Measurements from ENCODE around the gene IRF2BP1.
A peak's percentile ranks its signal among the peaks of the same experiment; 100 is the strongest.
"Not testable (repeated sequence)": the region's sequence is repeated elsewhere in the genome, so short reads cannot be mapped to it uniquely, and the experiment has no call there.

IRF2BP1 gene

DNA sequence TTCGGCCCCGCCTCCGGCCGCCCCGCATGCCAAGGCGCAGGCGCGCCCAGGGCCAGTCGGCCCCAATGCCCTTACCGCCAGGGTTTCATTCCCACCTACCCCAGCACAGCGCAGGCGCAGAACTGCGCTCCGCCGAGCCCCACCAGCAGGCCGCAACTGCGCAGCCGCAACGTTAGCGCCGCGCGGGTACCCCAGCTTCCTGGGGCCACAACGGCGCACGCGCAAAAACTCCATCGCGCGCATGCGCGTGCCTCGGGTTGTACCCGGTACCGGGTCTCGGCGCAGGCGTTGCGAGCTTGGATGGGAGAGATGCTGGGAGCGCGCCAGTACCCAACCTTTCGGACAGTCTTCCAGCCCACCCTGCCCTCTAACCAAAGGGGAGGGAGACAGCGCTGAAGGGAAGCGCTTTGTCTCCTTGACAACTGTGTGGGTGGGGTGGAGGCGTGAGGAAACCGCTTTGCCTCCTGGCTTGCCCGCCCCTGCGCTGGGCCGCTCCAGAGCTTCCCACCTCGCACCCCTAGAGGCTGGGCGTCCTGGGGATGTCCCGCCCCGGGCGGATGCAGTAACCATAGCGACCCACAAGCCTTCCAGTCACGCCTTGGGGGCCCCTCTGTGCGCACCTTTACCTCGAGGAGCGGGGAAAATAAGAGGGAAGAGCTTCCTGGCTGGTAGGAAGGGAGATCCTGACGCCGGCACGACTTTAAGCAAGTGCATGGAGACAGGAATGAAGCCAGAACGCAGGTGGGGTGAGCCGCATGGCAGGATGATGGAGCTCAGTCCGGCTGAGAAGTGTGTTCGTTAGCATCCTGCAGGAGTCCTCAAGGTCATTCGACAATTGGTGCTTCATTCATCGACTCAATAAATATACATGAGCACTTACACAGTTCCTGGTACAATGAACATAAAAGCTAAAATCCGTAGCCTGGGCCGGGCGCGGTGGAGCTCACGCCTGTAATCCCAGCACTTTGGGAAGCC lies 17.0 kb upstream of the IRF2BP1 start:
- peak; percentile 99 for DNase-seq (ENCODE audit: low read depth in 3 of 3)

DNA sequence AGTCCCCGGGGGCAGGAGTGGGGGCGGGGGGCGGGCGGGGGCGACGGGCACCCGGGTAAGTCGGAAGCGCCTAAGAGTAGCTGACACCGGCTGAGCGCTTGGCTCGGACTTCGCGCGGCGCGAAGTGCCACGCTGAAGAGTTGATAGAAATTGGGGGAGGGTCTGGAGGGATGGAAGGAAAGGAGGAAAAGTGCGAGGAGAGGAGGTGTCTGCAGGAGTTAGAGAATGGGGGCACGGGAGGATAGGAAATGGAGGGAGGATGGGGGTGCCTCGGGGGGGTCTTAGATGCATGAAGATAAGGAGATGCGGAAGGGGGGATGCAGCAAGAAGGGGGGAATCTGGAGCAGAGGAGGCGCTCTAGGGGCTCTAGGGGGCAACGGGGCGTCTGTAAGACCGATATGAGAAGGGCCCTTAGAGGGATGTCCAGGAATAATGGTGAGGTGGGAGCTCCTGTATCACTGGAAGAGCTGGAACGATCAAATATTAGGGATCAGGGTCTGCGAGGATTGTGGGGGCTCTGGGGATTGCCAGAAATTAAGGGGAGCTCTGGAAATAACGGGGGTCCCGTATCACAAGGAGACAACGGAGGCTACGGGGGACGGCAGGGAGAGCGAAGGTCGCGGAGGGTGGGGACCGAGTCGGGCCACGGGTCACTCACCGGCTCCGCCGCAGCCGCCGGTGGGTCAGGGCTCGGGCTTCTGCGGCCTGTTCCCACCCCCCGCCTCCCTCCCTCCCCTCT lies 16.1 kb upstream of the IRF2BP1 start, which contains the start of gene MYPOP:
Gene MYPOP, minus strand, starts transcription at position 702 of the 739 bp plus-strand sequence. CDS start 840 bp downstream, outside the sequence.
- DNase-seq (ENCODE audit: low read depth in 3 of 3) = no peak

GRCh38 chr19:45901432-45901911 lies 15.5 kb upstream of the IRF2BP1 start:
- peak in 1 of 3 experiments; percentile 25 for DNase-seq (ENCODE audit: low read depth in 3 of 3)

- DNase-seq (ENCODE audit: low read depth in 3 of 3) = no peak
Observed at GRCh38 chr19:45900738-45901431, 14.9 kb upstream of the IRF2BP1 start.

DNA sequence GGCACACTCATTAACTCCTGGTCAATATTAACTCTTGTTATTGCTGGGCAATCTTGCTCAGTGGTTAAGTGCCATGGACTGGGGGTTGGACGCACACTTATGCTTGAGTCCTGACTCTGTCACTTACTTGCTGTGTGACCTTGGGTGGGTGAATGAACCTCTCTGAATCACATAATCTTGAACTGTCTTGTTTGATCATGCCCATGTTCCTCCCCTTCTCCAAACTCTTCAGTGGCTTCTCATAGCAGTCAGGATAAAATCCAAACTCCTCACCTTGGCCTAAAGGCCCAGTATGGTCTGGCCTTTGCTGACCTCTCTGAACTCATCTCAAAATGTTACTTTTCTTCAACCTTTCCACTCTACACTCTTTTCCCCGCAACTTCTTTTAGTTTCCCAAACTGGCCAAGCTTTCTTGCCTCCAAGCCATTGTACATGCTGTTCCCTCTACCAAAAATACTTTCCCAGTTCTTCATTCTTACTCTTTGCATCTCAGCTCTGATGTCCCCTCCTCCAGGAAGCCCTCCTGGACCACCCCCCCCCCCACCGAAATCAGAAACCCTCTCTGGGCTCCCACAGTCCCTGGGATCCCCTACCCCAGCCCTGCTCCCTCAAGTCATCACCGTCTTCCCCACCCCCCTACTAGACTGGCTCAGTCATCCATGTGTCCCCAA lies 14.1 kb upstream of the IRF2BP1 start:
- DNase-seq (ENCODE audit: low read depth in 3 of 3) = no peak

GRCh38 chr19:45899253-45899652 lies 13.3 kb upstream of the IRF2BP1 start:
- no peak for DNase-seq (ENCODE audit: low read depth in 3 of 3)

DNA sequence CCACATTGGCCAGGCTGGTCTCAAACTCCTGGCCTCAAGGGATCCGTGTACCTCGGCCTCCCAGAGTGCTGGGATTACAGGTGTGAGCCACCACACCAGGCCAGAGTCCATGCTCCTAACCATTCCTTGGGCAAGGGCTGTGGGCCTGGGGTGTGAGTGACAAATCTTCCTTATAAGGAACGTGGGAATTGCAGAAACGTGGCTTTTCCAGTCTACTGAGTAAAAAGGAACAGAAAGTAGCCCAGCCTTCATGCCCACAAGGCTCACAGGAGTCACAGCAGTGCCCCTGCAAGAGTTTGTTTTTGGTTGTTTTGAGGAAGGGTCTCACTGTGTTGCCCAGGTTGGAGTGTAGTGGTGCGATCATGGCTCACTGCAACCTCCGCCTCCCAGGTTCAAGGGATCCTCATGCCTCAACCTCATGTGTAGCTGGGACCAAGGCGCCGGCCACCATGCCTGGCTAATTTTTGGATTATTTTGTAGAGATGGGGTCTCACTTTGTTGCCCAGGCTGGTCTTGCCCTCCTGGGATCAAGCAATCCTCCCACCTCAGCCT lies 11.4 kb upstream of the IRF2BP1 start:
- DNase-seq (ENCODE audit: low read depth in 3 of 3) = no peak

DNA sequence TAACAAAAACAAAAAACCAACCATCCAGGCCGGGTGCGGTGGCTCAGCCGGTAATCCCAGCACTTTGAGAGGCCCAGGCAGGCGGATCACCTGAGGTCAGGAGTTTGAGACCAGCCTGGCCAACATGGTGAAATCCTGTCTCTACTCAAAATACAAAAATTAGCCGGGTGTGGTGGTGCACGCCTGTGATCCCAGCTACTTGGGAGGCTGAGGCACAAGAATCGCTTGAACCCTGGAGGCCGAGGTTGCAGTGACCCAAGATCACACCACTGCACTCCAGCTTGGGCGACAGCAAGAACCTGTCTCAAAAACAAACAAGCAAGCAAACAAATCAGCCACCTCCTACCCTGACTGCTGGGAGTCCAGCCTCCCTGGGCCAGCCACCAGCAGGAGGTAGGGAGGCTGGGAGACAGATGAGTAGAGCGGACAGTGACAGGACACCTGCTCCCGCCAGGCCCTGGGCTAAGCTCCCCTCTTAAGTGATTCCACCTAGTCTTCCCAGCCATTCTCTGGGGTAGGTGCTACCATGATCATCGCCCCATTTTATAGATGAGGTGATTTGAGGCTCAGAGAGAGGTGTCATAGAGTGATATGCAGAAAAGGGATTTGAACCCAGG lies 10.2 kb upstream of the IRF2BP1 start:
- DNase-seq (ENCODE audit: low read depth in 3 of 3) = not testable (repeated sequence)

- no peak for DNase-seq (ENCODE audit: low read depth in 3 of 3)
Observed at GRCh38 chr19:45895519-45895972, 9.6 kb upstream of the IRF2BP1 start.

DNA sequence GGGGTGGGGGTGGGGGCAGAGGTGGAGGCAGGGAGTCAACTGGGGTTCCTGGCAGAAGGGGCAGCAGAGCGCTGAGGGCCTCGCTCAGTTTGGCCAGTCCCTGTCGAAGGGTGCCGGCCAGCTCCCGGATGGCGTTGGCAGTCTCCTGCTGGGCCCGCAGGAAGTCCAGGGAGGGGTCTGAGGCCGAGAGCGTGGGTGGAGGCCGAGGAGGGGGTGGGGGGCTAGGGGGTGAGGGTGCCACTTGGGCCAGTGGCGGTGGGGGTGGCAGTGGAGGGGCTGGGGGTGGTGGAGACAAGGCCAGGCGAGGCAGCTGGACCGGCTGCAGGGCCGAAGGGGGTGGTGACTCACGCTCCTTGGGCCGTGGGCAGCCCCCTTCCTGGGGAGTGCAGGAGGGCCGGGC lies 4.9 kb upstream of the IRF2BP1 start:
- DNase-seq (ENCODE audit: low read depth in 3 of 3) = no peak

- DNase-seq (ENCODE audit: low read depth in 3 of 3) = no peak
Observed at GRCh38 chr19:45889210-45889885, 3.4 kb upstream of the IRF2BP1 start.

GRCh38 chr19:45887200-45887710 lies 1.3 kb upstream of the IRF2BP1 start:
- DNase-seq (ENCODE audit: low read depth in 3 of 3) = no peak

DNA sequence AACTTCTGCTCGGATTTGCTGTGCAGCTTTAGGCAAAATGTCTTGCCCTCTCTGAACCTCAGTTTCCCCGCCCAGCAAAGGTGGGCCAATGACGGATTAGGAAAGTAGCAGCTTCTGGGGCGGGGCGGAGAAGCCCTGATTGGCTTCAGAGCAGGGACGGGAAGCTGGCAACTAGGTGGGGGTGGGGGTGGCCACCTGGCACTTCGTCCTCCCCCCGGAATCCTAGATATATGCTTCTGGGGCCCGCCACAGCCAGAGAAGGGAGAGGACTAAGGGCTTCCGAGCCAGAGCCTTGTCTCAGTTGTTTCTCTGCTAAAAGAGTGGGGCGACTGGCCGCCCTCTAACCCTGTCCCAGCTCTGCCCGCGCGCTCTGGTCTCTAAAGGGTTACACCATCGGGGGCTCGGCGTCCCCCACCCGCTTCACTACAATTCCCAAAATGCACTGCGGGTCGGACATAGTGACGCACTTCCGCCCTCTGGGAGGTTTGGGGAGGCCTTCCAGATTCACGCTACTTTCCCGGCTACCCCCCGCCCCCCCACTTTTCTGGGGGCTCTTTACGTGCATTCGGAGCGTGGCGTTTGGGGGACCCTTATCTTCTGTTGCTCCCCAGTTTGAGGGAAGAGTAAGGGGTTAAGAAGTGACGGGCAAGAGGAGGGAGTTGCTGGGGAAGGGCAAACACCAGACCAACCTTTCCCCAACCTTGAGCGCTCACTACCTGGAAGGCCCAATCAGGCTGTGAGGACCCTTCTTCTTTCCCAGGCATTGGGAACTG lies 672 bp upstream of the IRF2BP1 start:
- DNase-seq (ENCODE audit: low read depth in 3 of 3) = peak; percentile 76 to 88 (median 83)

DNA sequence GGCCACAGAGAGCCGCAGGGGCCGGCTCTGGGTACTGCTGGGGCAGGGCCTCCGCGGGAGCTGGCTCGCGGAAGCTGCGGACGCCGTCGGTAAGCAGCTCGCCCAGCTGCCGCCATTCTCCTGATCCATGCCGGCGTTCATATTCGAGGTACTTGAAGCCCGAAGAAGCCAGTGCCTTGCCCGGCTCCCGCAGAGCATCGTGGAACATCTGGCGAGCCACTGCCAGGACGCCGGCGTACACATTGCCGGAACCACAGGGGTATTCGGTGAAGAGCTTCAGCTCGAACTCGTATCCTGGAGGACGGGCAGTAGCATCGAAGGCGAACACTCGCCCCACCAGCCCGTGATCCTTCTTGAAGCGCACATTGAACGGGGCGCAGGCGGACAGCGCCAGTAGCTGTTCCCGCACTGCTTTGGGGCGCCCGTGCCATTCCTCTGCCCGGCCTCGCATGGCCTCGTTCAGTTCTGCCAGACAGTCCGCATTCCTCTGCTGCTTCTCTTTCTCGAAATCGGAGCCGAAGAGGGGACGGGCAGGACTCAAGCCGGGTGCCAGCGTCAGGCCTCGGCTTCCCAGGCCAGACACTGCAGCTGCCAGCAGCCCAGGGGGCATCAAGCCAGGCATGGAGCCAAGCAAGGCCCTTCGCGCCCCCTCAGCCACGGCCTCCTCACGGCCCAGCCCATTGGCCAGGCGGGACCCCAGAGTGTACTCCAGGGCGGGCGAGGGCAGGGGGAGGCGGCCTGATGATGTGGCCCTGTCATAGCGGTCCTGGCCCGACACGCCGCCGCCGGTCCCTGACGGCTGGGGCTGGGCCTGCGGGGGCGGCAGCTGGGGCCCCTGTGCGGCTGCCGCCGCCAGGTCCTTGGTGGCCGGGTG lies 1.0 kb downstream of the IRF2BP1 start:
- DNase-seq (ENCODE audit: low read depth in 3 of 3) = peak in 1 of 3 experiments; percentile 19

GRCh38 chr19:45883881-45884681 lies 1.9 kb downstream of the IRF2BP1 start:
- DNase-seq (ENCODE audit: low read depth in 3 of 3) = no peak

DNA sequence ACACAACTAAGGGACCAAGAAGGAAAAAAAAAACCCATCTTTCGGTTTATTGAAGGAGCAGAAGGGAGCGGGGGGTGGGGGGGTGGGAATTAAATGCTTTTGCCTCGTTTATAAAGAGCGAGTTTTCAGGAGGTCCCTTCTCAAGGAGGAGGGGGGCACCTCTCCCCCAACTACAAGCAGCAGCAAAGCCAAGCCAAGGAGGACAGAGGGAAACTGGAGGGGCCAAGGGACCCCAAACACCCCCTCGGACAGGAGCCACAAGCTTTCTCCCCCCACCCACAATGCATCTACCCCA lies 2.4 kb downstream of the IRF2BP1 start:
- no peak for DNase-seq (ENCODE audit: low read depth in 3 of 3)

All from stimulated activated CD4-positive, alpha-beta T cell treated with anti-CD3 and anti-CD28 coated beads, TNF-alpha, amount 100 ng/mL, for 24 hours (primary cell).